ENCODE data around the gene DOCK1.

- TF ChIP-seq CTCF (IDR thresholded peaks at IDR 0.05) (no peak), POLR2A (IDR thresholded peaks at IDR 0.05) (no peak), POLR2AphosphoS5 (IDR thresholded peaks at IDR 0.05) (no peak), EP300 (IDR thresholded peaks at IDR 0.05) (no peak)
Measured at GRCh38 chr10:126898460-126898859, 6.8 kb upstream of the DOCK1 start.
